Ecto neural progenitor cell (in vitro differentiated cells): ENCODE measurements around the gene NCEH1.

Experiments
- DNase-seq: peaks from one replicate; pipeline ENCODE4 v3.0.0-alpha.2; 2018; ENCODE audit warnings: low spot score

NCEH1 gene

GRCh38 chr3:172580680-172581401 is 130.0 kb downstream of the NCEH1 start:
- DNase-seq: no peak
